SU-DHL-6 (cell line): ENCODE measurements around the gene CRYBG1.

Source experiments
- CTCF ChIP-seq: fragments of 200-600 bp; sonication (generic); IDR thresholded peaks from one replicate; pipeline ENCODE4 v1.5.1; 2017; ENCODE audit warnings: antibody characterized with exemption, mild to moderate bottlenecking, low read length, moderate library complexity; ENCODE audit not compliant: insufficient read depth, poor library complexity, severe bottlenecking
- EZH2phosphoT487 ChIP-seq: fragments of 200-600 bp; sonication (generic), shearing (Covaris generic); conservative IDR thresholded peaks from 2 replicates; pipeline ENCODE4 v1.6.1; 2018; ENCODE audit warnings: mild to moderate bottlenecking, antibody characterized with exemption, low read length, moderate library complexity, mixed read lengths

GRCh38 chr6:106446287-106446885 is 85.9 kb downstream of the CRYBG1 start:
- TF ChIP-seq CTCF: peak; percentile 32
- no peak for TF ChIP-seq EZH2phosphoT487
